ENCODE data around the gene ANP32A. TPM values are rescaled to one million over a fixed set of nuclear protein-coding genes. Genes with fewer than 3 reads are reported as not detected.

ANP32A gene
- total and polyA plus RNA-seq, 2 experiments from 2014 or later: 59.4 to 114 TPM

- Histone ChIP-seq H3K27ac (no peak overlapping the region), H4K20me1 (ENCODE audit: insufficient read depth, poor library complexity, severe bottlenecking) (no peaks in the 10 kb centered on the region), H3K9me3 (ENCODE audit: low read depth) (no peaks in the 10 kb centered on the region), H3K27me3 (no peaks in the 10 kb centered on the region), H3K4me1 (ENCODE audit: insufficient read depth) (no peaks in the 10 kb centered on the region), H3K79me2 (no peaks in the 10 kb centered on the region), H3K36me3 (replicated peaks; ENCODE audit: insufficient read depth, low read depth) (no peaks in the 10 kb centered on the region), H2AFZ (no peak overlapping the region), H3K4me2 (no peak overlapping the region), H3K9me2 (replicated peaks; ENCODE audit: insufficient read depth) (no peaks in the 10 kb centered on the region), H3K4me3 (no peak overlapping the region)
- no peak for DNase-seq (ENCODE audit: low spot score)
- 51% methylated on average over 2 of the region's 2 CpGs for WGBS (ENCODE audit: low lambda C conversion rate, missing lambda C conversion rate)
- TF ChIP-seq EZH2phosphoT487 (IDR thresholded peaks at IDR 0.05; ENCODE audit: low read depth, severe bottlenecking, unreplicated experiment) (no peak), EZH2 (IDR thresholded peaks at IDR 0.05; ENCODE audit: borderline replicate concordance) (no peak), CTCF (IDR thresholded peaks at IDR 0.05; ENCODE audit: poor library complexity) (no peak)
Observed at GRCh38 chr15:68755731-68756130, 65.0 kb downstream of the ANP32A start.

- Histone ChIP-seq H3K27me3 (no peaks in the 10 kb centered on the region), H3K4me1 (ENCODE audit: insufficient read depth) (no peaks in the 10 kb centered on the region), H3K36me3 (replicated peaks; ENCODE audit: insufficient read depth, low read depth) (no peaks in the 10 kb centered on the region), H3K4me3 (no peak overlapping the region), H3K79me2 (no peaks in the 10 kb centered on the region), H4K20me1 (ENCODE audit: insufficient read depth, poor library complexity, severe bottlenecking) (no peaks in the 10 kb centered on the region), H3K9me3 (ENCODE audit: low read depth) (no peaks in the 10 kb centered on the region), H2AFZ (no peak overlapping the region), H3K9me2 (replicated peaks; ENCODE audit: insufficient read depth) (no peaks in the 10 kb centered on the region), H3K27ac (no peak overlapping the region), H3K4me2 (no peak overlapping the region)
- TF ChIP-seq EZH2phosphoT487 (IDR thresholded peaks at IDR 0.05; ENCODE audit: low read depth, severe bottlenecking, unreplicated experiment) (no peak), CTCF (IDR thresholded peaks at IDR 0.05; ENCODE audit: poor library complexity) (no peak), EZH2 (IDR thresholded peaks at IDR 0.05; ENCODE audit: borderline replicate concordance) (no peak)
- DNase-seq (ENCODE audit: low spot score): no peak
Observed at GRCh38 chr15:68751622-68752021, 69.1 kb downstream of the ANP32A start.

GRCh38 chr15:68749793-68750192 is 70.9 kb downstream of the ANP32A start:
- H3K4me3 ChIP-seq: no peak overlapping the region
- H4K20me1 ChIP-seq (ENCODE audit: insufficient read depth, poor library complexity, severe bottlenecking): no peaks in the 10 kb centered on the region
- no peaks in the 10 kb centered on the region for H3K9me2 ChIP-seq (replicated peaks; ENCODE audit: insufficient read depth)
- H3K79me2 ChIP-seq: no peaks in the 10 kb centered on the region
- no peak overlapping the region for H3K4me2 ChIP-seq
- DNase-seq (ENCODE audit: low spot score): no peak
- H3K36me3 ChIP-seq (replicated peaks; ENCODE audit: insufficient read depth, low read depth): no peaks in the 10 kb centered on the region
- H3K27me3 ChIP-seq: no peaks in the 10 kb centered on the region
- 65% methylated on average over 2 of the region's 2 CpGs for WGBS (ENCODE audit: low lambda C conversion rate, missing lambda C conversion rate)
- H3K4me1 ChIP-seq (ENCODE audit: insufficient read depth): no peaks in the 10 kb centered on the region
- no peaks in the 10 kb centered on the region for H3K9me3 ChIP-seq (ENCODE audit: low read depth)
- TF ChIP-seq EZH2phosphoT487 (IDR thresholded peaks at IDR 0.05; ENCODE audit: low read depth, severe bottlenecking, unreplicated experiment): no peak
- TF ChIP-seq EZH2 (IDR thresholded peaks at IDR 0.05; ENCODE audit: borderline replicate concordance): no peak
- no peak overlapping the region for H3K27ac ChIP-seq
- no peak overlapping the region for H2AFZ ChIP-seq

GRCh38 chr15:68749365-68749764 is 71.3 kb downstream of the ANP32A start:
- Histone ChIP-seq H3K79me2 (no peaks in the 10 kb centered on the region), H3K4me3 (no peak overlapping the region), H3K4me2 (no peak overlapping the region), H3K9me3 (ENCODE audit: low read depth) (no peaks in the 10 kb centered on the region), H3K9me2 (replicated peaks; ENCODE audit: insufficient read depth) (no peaks in the 10 kb centered on the region), H3K4me1 (ENCODE audit: insufficient read depth) (no peaks in the 10 kb centered on the region), H3K27me3 (no peaks in the 10 kb centered on the region), H4K20me1 (ENCODE audit: insufficient read depth, poor library complexity, severe bottlenecking) (no peaks in the 10 kb centered on the region), H2AFZ (no peak overlapping the region), H3K27ac (no peak overlapping the region), H3K36me3 (replicated peaks; ENCODE audit: insufficient read depth, low read depth) (no peaks in the 10 kb centered on the region)
- WGBS (ENCODE audit: low lambda C conversion rate, missing lambda C conversion rate): 90% methylated on average over 7 of the region's 7 CpGs
- DNase-seq (ENCODE audit: low spot score): no peak
- TF ChIP-seq CTCF (IDR thresholded peaks at IDR 0.05; ENCODE audit: poor library complexity) (no peak), EZH2 (IDR thresholded peaks at IDR 0.05; ENCODE audit: borderline replicate concordance) (no peak), EZH2phosphoT487 (IDR thresholded peaks at IDR 0.05; ENCODE audit: low read depth, severe bottlenecking, unreplicated experiment) (no peak)
